GM12873 (cell line): ENCODE data around the gene PTTG1IP.

Experiments
- TF ChIP-seq, protein P1 (sequence below): IDR thresholded peaks from 2 replicates; pipeline ENCODE4 v1.5.1; 2012; ENCODE audit warnings: low read depth, mild to moderate bottlenecking, moderate library complexity, low read length, control low read depth; ENCODE audit not compliant: insufficient read depth; ENCODE audit errors: missing control alignments

The PTTG1IP gene

DNA sequence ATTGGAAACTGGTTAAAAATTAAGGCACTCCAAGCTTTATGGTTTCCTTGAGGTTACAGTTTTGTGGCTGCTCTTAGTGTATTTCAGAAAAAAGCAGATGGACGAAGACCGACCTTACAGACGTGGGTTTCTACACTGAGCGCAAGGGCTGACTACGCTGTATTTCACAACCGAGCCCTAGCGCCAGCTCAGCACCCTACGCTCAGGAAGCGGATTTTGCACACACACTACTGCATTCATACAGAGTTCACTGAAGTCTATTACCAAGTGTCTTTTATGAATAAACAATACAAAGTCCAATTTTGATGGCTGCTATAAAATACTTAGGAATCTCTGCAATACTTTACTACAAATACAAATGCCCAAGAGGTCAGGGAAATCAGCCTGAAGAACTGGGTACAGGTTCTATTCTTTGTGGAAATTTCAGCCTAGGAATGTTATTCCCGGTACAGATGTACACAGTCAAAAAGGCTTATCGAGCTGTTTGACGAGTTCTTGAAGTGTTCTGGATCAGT is 23.8 kb downstream of the PTTG1IP start:
- TF ChIP-seq, protein P1, sequence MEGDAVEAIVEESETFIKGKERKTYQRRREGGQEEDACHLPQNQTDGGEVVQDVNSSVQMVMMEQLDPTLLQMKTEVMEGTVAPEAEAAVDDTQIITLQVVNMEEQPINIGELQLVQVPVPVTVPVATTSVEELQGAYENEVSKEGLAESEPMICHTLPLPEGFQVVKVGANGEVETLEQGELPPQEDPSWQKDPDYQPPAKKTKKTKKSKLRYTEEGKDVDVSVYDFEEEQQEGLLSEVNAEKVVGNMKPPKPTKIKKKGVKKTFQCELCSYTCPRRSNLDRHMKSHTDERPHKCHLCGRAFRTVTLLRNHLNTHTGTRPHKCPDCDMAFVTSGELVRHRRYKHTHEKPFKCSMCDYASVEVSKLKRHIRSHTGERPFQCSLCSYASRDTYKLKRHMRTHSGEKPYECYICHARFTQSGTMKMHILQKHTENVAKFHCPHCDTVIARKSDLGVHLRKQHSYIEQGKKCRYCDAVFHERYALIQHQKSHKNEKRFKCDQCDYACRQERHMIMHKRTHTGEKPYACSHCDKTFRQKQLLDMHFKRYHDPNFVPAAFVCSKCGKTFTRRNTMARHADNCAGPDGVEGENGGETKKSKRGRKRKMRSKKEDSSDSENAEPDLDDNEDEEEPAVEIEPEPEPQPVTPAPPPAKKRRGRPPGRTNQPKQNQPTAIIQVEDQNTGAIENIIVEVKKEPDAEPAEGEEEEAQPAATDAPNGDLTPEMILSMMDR, result no peak

DNA sequence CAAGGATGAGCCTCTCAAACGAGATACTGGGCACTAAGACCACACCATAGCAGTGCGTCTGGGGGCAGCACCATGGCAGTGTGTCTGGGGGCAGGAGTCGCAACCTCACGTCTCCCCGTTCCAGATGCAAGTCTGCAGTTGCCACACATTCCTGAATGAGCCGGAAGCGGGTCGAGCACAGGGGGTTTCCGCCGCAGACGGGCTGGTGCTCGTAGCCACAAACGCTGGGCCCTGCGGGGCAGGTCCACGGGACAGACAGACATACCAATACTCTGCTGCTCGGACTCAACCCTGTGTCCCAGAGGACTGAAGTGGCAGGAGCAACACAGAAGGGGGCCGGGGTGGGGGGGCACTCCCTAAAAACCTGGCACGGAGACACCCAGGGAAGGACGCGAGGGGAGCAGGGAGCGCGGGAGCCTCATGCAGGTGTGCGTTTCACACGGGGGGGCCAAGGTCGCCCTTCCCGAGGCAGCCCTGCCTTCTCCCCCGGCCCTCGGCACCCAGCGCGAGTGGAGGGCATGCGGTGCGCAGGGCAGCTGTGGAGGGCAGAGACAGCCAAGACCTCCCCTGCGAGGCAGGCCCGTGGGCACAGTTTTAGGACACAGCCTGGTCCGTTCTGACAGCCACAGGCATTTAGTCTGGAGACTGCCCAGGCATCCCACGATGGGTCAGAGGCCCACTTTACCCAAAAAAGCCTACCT is 24.5 kb downstream of the PTTG1IP start:
- TF ChIP-seq, protein P1, result no peak

DNA sequence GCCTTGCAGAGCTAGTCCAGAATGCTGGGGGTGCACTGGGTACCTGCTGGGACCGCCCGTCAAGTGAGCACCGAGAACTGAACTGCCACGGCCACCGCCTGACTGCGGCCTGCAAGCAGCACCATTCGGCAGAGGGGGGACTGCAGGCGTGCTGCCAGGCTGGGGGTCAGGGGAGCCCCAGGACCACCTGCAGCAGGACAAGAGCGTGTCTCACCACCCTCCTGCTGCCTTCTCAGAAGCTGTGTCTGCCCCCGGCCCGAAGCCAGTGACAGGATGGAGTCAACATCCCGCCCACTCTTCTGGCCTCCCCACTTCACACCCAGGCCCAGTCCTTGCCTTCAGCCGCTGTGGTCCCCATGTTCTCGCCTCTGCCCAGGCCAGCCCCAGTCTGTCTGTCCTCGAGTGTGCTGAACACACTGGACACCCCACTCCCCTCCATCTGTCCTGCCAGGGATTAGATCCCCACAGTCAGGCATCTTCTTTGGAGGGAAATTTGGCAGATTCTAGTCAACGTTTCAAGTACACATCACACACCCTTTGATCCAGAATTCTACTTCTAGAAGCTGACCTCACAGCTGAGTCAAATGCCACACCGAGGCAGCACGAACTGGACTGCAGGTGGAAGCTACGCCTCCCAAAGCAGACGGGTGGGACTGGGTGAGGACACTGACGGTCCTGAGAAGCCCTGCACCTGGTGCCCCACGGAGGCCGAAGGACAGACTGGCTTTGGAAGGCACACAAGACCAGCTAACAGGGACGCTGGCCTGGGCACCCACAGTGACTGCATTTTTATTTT is 26.0 kb downstream of the PTTG1IP start:
- TF ChIP-seq, protein P1, result no peak

DNA sequence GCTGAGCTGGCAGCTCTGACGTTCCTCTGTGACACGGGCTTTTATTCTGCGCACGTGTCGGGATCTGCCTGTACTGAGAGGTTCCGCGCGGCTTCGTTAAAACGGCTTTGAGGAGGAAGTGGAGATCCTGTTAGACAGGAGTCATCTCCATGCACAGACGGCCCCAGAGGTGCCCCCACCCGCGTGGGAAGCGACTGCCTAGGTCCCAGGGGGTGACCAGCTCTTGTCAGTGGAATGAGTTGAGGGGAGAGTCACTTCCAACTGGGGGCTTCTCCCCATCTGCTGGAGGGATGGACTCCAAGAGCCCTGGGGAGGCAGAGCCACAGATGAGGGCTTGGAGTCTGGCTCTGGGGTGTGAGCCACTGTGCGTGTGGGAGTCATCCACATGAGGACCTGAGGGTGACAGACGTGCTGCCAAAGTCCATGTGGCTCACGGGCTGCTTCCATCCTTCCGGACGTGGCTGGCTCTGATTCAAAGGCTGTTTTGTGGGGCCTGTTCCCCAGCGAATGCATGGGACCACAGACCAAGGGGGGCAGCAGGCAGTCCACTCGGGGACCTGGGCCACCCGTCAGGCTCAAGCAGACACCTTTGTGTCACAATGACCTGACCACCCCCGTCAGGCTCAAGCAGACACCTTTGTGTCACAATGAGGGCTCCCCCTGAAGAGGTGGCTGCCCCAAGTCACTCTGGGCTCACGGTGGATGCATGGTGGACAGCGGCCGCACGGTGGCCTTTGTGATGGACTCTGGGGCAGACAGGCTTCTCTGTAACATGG is 26.8 kb downstream of the PTTG1IP start:
- TF ChIP-seq, protein P1, result no peak

DNA sequence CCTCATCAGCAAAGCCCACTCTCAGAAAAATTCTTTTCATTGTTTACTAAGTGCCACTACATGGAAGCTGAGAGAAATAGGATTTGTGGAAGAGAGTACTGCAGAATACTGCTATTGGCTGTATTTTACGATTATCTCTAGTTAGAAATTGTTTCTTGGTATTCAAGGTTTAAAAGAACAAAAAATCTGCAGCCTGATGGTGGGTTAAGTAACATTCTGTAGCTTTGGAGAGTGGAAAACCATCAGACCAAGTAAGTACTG is 27.3 kb downstream of the PTTG1IP start:
- TF ChIP-seq, protein P1, result no peak

DNA sequence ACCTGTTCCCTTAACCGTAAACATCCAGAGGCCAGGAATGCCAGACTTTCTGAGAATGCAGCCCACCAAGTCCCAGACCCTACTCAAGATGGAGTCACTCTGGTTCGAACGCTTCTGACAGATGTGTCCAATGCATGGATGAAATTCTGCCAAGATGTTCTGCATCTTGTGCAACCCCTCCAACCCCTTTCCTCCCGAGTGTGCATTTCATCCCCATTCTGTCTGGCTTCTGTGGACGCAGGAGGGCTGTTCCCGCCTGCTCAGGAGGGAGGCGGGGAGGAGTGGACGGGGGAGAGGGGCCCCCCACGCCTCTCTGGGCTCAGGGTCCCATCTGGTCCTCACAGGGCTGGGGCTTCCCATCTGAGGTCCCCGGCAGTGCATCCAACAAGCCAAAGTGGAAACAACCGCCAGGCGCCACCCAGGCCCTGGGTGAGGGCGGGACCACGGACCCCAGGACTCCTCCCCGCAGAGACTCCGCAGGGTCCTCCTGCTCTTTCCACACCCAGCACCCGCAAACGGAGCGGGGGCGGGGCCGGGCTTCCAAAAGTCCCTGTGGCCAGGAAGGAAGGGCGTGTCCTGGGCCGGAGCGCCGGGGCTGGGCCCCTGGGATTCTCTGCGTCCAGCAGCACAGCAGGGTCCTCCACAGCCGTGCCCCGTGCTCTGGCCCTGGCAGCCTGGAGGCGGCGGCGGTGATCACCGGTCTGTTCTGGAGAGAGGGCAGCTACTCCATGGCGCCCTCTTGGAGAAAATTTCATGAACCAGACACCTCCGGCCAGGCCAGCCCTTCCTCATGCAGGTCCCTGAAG is 27.9 kb downstream of the PTTG1IP start:
- TF ChIP-seq, protein P1, result peak; percentile 52
